Measurements from ENCODE around the gene PAPOLB.

DNA sequence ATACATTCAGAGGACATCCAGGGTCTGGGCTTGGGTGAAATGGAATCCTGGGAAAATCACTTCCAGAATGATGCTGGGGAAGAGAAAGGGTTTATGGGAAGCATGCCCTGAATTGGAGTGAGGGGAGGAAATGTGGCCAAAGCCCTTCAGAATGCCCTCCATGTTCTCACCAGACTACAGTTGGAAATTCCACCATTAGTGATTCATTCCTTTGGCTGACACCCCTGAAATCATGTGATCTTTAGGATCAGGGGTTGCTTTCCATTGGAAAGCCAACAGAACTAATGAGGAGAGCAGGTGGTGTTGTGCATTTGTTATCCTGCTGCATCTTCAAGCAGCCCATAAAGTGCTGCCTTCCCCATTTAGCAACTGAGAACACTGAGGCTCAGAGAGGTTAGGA is 42.5 kb upstream of the PAPOLB start:
- TF ChIP-seq, protein P1, sequence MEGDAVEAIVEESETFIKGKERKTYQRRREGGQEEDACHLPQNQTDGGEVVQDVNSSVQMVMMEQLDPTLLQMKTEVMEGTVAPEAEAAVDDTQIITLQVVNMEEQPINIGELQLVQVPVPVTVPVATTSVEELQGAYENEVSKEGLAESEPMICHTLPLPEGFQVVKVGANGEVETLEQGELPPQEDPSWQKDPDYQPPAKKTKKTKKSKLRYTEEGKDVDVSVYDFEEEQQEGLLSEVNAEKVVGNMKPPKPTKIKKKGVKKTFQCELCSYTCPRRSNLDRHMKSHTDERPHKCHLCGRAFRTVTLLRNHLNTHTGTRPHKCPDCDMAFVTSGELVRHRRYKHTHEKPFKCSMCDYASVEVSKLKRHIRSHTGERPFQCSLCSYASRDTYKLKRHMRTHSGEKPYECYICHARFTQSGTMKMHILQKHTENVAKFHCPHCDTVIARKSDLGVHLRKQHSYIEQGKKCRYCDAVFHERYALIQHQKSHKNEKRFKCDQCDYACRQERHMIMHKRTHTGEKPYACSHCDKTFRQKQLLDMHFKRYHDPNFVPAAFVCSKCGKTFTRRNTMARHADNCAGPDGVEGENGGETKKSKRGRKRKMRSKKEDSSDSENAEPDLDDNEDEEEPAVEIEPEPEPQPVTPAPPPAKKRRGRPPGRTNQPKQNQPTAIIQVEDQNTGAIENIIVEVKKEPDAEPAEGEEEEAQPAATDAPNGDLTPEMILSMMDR (IDR thresholded peaks at IDR 0.05): no peak
- TF ChIP-seq POLR2A (IDR thresholded peaks at IDR 0.05): no peak
